Activated T-helper 1 cell treated with anti-CD3 and anti-CD28 coated beads, Interleukin-12 subunit alpha, Interleukin-12 subunit beta, Interleukin-2, Interleukin-4 antibody, amounts not matched to agents 30 ng/mL and 10 ng/mL and 1 ng/mL, durations not matched to agents 14 hours and 24 hours and 36 hours (primary cell): ENCODE measurements around the gene DIAPH1. TPM values are rescaled to one million over a fixed set of nuclear protein-coding genes. Genes with fewer than 3 reads are reported as not detected.

Source experiments
- total RNA-seq: library from RNA; stranded (reverse); gene quantifications from 2 replicates; pipeline ENCODE4 v1.2.3, GENCODE V29; 2022

The DIAPH1 gene
- total RNA-seq, 1 donor from 2014 or later: 221 TPM

Other genes with a start within 250 kb of the DIAPH1 start
- 0.47 and 0.66 TPM in 2 replicates for gene PCDHGB3, start 248.8 kb downstream of the DIAPH1 start, total RNA-seq
- gene PCDHGA6, start 245.1 kb downstream of the DIAPH1 start, total RNA-seq: 0.16 and 0.42 TPM in 2 replicates
- gene PCDHGA7, start 236.3 kb downstream of the DIAPH1 start, total RNA-seq: 0.16 and 0.22 TPM in 2 replicates
- gene PCDHGB4, start 231.3 kb downstream of the DIAPH1 start, total RNA-seq: 0.18 and 0.27 TPM in 2 replicates
- gene PCDHGA8, start 226.4 kb downstream of the DIAPH1 start, total RNA-seq: 0.03 TPM in 1 of 2 replicates, not detected in the other
- gene PCDHGB5, start 221.1 kb downstream of the DIAPH1 start, total RNA-seq: 0.56 and 0.83 TPM in 2 replicates
- gene PCDHGA9, start 216.2 kb downstream of the DIAPH1 start, total RNA-seq: 0.21 and 0.39 TPM in 2 replicates
- 0.12 and 0.18 TPM in 2 replicates for gene PCDHGB6, start 211.0 kb downstream of the DIAPH1 start, total RNA-seq
- gene PCDHGA10, start 206.0 kb downstream of the DIAPH1 start, total RNA-seq: 0.10 and 0.13 TPM in 2 replicates
- gene PCDHGB7, start 201.3 kb downstream of the DIAPH1 start, total RNA-seq: 0.13 TPM in 1 of 2 replicates, not detected in the other
- gene PCDHGA11, start 197.9 kb downstream of the DIAPH1 start, total RNA-seq: 0.16 and 0.24 TPM in 2 replicates
- 0.18 TPM in 1 of 2 replicates, not detected in the other for gene PCDHGA12, start 188.5 kb downstream of the DIAPH1 start, total RNA-seq
- gene PCDHGC3, start 143.0 kb downstream of the DIAPH1 start, total RNA-seq: 0.31 and 0.32 TPM in 2 replicates
- gene PCDHGC4, start 134.0 kb downstream of the DIAPH1 start, total RNA-seq: not detected in 2 replicates
- not detected in 2 replicates for gene PCDHGC5, start 129.9 kb downstream of the DIAPH1 start, total RNA-seq
- 83.1 and 87.2 TPM in 2 replicates for gene HDAC3, start 17.8 kb upstream of the DIAPH1 start, total RNA-seq
- 19.3 and 19.5 TPM in 2 replicates for gene RELL2, start 18.0 kb upstream of the DIAPH1 start, total RNA-seq
- 37.0 and 37.1 TPM in 2 replicates for gene FCHSD1, start 32.4 kb upstream of the DIAPH1 start, total RNA-seq
- gene ARAP3, start 63.2 kb upstream of the DIAPH1 start, total RNA-seq: 7.1 and 7.2 TPM in 2 replicates